Kidney tubule cell (primary cell): ENCODE data around the gene POLR2E.
A peak's percentile ranks its signal among the peaks of the same experiment; 100 is the strongest.
"Not testable (repeated sequence)": the region's sequence is repeated elsewhere in the genome, so short reads cannot be mapped to it uniquely, and the experiment has no call there.

Experiments used
- DNase-seq: peaks from one replicate; pipeline ENCODE4 v3.0.0-alpha.2; 2018; ENCODE audit warnings: low spot score

The POLR2E gene

DNA sequence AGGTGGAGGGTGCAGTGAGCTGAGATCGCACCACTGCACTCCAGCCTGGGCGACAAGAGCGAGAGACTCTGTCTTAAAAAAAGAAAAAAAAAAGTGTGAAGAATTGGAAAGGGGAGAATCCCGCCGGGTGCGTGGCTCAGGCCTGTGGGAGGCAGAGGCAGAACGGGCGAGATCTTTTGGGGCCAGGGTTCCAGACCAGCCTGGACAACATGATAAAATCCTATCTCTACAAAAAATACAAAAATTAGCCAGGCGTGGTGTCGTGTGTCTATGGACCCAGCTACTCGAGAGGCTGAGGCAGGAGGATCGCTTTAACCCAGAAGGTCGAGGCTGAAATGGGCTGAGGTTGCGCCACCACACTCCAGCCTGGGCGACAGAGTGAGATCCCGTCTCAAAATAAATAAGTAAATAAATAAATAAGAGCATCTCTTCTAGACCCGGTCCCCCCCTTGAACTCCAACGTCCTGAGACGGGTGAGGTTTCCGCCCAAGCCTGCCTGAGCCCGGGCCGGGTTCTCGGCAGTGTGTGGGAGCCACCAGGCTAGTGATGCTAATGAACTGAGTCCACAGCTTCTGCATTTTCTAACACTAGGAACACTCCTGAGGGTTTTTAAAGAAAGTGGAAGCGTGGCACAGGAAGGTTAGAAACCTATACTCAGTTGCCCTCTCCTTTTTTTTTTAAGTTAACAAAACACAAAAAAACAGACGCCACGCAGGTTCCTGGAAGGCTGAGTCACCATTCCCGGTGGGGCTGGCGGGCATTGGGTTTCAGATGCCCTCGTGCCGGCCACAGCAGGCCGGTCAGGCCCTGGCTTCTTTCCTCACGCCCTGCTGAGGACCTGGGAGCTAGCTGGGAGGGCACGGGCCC is 30.7 kb upstream of the POLR2E start:
- peak; percentile 16 for DNase-seq

- no peak for DNase-seq
Measured at GRCh38 chr19:1123885-1124677, 28.9 kb upstream of the POLR2E start.

DNA sequence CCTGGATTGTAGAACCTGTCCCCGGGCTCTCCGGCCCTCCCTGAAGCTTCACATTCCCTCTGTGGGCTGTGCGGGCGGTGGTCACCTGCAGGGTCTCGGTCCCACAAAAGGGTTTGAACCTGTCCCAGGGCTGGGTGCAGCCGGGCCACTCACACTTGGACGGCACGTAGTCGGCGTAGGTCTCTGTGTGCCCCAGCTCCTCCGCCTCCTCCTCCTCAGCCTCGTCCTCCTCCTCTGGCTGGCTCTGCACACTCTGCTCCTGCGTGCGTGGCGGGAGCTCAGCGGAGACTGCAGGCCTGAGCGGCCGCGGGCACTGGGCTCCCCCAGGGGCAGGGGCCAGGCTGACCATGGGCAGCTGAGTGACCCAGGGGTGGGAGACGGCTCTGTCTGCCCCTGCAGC is 28.2 kb upstream of the POLR2E start:
- no peak for DNase-seq

- DNase-seq: peak; percentile 74
Measured at GRCh38 chr19:1122972-1123363, 27.8 kb upstream of the POLR2E start.

- no peak for DNase-seq
Measured at GRCh38 chr19:1122021-1122971, 27.1 kb upstream of the POLR2E start.

DNA sequence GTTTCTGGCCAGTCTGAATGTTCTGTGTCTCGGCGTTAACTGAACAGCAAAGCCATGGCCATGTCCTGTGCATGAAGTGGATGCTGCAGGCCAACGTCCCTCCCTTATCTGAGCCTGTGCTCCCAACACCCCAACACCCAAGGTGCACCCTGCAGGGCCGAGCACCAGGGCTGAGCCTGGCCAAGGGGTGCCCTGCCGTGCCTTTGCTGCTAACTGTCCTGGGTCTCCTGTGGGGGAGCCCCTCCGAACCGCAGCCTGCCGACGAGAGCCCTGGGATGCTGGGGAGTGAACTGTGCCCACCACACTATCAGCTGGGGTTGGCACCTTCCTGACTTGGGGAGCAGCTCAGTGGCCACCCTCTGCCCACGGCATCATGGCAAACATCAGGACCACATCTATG is 26.2 kb upstream of the POLR2E start:
- DNase-seq: no peak

- DNase-seq: no peak
Measured at GRCh38 chr19:1119475-1120217, 24.5 kb upstream of the POLR2E start.

DNA sequence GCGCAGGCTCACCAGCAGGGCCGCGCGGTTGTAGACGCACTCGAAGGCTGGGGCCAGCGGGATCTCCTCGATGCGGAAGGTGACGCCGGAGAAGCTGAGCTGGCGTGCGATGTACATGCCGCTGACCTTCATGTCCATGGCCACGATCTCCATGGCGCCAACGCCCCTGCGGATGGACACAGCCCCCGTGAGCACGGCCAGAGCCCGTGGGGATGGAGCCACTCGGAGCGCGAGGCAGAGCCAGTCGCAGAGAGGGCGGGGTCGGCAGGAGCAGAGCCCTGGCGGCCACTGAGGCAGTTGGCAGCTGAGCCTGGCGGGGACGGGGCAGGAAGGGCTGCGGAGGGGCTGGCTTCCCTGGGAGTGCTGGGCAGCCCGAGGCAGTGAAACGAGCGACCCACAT is 23.8 kb upstream of the POLR2E start:
- no peak for DNase-seq

GRCh38 chr19:1117654-1118053 is 22.5 kb upstream of the POLR2E start:
- no peak for DNase-seq

DNA sequence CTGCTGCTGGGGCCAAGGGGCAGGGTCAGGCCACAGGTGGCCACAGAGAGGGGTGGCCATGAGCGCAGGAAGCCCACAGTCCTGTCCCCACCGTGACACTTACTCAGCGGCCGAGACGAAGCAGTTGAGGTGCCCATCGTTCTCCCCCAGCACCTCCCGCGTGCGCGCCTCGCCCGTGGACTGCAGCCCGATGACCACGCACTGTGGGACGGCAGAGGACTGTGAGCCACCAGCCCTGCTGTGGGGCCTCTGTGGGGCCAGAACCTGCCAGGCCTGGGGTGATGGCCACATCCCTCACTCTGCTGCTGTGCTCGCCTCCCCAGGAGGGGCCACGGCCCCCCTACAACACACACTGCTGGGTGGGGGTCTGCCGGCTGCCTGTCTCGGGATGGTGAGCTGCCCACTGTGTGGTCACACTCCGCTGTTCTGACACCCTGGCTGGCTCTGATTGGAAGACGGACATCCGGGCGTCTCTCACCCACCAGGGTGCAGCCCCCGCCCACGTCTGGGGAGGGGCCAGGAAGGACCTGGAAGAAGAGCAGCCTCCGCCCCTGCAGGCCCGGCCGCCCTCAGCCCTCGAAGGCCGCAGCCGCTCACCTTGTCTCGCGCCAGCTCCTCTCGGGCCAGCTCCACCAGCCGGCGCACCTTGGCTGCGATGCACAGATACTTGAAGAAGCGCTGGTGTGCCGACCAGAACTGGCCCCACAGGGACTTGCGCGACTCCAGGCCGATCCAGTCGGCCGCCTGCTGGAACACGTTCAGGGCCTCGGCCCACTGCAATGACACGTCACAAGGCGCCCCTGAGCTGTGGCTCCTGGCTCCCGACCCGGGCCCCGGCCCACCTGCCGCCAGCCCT is 21.8 kb upstream of the POLR2E start:
- no peak for DNase-seq

GRCh38 chr19:1115646-1116420 is 20.7 kb upstream of the POLR2E start:
- no peak for DNase-seq

DNA sequence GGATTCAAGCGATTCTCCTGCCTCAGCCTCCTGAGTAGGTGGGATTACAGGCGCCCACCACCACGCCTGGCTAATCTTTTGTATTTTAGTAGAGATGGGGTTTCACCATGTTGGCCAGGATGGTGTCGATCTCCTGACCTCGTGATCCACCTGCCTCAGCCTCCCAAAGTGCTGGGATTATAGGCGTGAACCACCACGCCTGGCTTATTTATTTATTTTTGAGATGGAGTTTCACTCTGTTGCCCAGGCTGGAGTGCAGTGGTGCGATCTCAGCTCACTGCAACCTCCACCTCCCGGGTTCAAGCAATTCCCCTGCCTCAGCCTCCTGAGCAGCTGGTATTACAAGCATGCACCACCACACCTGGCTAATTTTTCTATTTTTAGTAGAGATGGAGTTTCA is 19.6 kb upstream of the POLR2E start:
- DNase-seq: not testable (repeated sequence)

GRCh38 chr19:1113986-1114483 is 18.9 kb upstream of the POLR2E start:
- no peak for DNase-seq

DNA sequence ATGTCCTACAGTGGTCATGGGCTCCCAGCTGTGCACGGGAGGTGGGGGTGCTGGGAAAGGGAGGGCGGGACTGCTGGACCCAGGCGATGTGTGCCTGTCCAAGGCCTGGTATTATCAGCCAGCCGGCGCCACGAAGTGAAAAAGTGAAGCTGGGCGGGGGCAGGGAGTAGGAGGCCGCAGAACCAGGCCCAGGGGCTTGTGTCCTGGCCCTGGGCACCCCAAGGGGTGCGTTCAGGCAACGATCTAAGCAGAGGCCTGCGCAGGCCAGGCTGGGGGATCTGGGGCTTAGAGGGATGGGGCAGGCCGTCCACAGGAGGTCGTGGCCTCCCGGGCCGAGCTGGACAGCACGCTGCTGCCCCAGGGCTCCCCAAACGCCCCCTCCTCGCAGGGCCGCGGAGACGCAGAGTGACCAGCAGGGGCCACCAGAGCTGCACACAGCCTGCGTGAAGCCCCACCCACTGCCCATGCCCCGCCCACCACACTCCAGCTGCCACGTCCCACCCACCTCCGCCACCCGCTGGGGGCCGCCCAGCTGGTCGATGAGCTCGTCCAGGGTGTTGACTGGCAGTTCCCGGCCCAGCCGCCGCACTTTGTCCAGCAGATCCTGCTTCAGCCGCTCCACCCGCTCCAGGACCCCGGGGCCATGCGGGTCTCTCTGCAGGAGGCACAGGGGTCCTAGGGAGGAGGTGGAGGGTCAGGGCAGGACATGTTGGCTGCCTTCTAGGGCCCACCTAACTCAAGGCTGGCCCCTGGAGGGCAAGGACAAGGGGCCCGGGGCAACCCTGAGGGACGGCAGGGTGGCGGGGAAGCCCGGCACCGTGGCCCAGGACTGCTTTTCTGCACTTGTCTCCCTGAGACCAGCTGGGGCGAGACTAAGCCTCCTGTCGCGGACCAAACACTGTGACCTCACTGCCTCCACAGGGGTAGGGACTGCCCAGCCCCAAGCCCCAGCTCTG is 18.1 kb upstream of the POLR2E start:
- peak; percentile 86 for DNase-seq

DNA sequence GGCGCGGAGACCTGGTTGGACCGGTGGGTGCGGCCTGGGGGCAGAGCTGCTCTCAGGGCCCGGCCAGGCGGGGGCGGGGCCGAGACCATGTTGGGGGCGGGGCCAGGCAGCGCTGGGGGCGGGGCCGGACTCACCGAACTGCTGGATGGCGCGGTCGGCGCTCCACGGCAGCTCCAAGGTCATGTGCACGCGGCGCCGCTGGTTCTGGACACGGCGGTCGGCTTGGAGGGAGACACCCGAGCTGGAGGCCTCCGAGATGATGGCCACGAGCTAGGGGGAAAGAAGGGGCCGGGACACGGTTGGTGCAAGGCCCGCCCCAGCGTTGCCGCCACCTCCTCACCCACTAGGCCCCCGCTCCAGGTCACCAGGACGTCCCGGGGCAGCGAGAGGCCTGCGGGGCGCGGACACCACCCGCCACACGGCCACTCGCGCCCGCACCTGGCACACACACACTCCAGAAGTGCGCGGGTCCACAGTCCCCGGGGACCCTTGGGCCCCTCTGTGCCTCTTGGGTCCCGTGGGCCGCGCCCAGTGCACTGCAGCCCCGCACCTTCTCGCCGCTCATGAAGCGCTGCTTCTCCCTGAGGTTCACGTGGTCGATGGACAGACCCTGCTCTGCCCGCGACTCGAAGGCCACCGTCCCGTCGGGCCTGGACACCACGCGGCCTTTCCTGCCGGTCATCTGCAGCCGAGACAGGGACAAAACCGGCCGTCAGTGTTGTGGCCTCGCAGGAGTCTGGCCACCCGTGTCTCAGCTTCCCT is 17.3 kb upstream of the POLR2E start:
- no peak for DNase-seq

DNA sequence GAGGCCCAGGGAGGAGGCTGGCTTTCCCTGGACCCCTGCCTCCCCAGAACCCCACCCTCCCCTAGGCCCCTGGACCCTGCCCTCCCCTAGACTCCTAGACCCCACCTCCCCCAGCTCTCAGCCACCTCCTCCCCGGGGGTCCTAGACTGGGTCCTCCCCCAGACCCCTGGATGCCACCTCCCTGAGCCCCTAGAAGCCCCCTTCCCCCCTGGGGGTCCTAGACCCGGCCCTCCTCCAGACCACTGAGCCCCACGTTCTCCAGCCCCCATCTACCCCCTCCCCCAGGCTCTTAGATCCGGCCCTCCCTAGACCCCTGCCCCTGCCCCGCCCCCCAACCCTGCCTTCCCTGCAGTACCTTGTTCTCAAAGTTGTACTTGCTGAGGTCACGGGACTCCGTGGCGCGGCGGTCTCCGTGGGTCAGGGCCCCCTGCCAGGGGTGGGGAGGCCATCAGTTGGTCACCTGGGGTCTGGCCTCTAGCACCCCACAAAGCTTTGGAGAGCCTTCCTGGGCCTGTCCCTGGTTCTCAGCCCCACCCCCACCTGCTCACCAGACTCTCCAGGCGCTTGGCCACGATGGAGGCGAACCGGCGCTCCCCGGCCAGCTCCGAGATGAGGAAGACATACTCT is 16.6 kb upstream of the POLR2E start:
- no peak for DNase-seq
